Activated naive CD8-positive, alpha-beta T cell treated with anti-CD3 and anti-CD28 coated beads, Interleukin-2, amount 50 U/mL, for 16 hours (primary cell): Measurements from ENCODE around the gene KMT2D.

Experiments
- DNase-seq: peaks from one replicate; pipeline ENCODE4 v3.0.0-alpha.2; 2020; ENCODE audit warnings: low read depth, low spot score

KMT2D gene

GRCh38 chr12:49060237-49061156 is at the start of gene KMT2D:
KMT2D (minus strand) TSS chr12:49060794; CDS start chr12:49055324, 5,470 bp downstream.
- peak; percentile 74 for DNase-seq

GRCh38 chr12:49109641-49110463 is 49.3 kb upstream of the KMT2D start:
- DNase-seq = no peak

GRCh38 chr12:49108958-49109404 is 48.4 kb upstream of the KMT2D start:
- no peak for DNase-seq

GRCh38 chr12:49105504-49106084 is 45.0 kb upstream of the KMT2D start:
- no peak for DNase-seq

GRCh38 chr12:49104822-49105221 is 44.2 kb upstream of the KMT2D start:
- DNase-seq = no peak

- no peak for DNase-seq
These were observed 39.8 kb upstream of the KMT2D start for GRCh38 chr12:49100380-49100779.

GRCh38 chr12:49098703-49099102 is 38.1 kb upstream of the KMT2D start:
- DNase-seq = no peak

GRCh38 chr12:49098035-49098451 is 37.4 kb upstream of the KMT2D start:
- peak; percentile 42 for DNase-seq

- no peak for DNase-seq
These were observed 36.8 kb upstream of the KMT2D start for GRCh38 chr12:49097381-49097780.

- DNase-seq = no peak
These were observed 34.4 kb upstream of the KMT2D start for GRCh38 chr12:49094975-49095365.

GRCh38 chr12:49094160-49094974 is 33.8 kb upstream of the KMT2D start, which contains the start of gene DHH:
DHH (minus strand) TSS chr12:49094801; CDS start chr12:49094512, 289 bp downstream.
- DNase-seq = no peak

GRCh38 chr12:49093792-49094159 is 33.2 kb upstream of the KMT2D start:
- DNase-seq = no peak

- DNase-seq = no peak
These were observed 32.3 kb upstream of the KMT2D start for GRCh38 chr12:49092816-49093406.

- DNase-seq = peak; percentile 34
These were observed 31.7 kb upstream of the KMT2D start for GRCh38 chr12:49092086-49092815.

- DNase-seq = no peak
These were observed 31.2 kb upstream of the KMT2D start for GRCh38 chr12:49091836-49092085.

- no peak for DNase-seq
These were observed 30.7 kb upstream of the KMT2D start for GRCh38 chr12:49091056-49091835.

GRCh38 chr12:49089821-49090773 is 29.5 kb upstream of the KMT2D start:
- no peak for DNase-seq

- DNase-seq = no peak
These were observed 28.3 kb upstream of the KMT2D start for GRCh38 chr12:49088932-49089330.
